Parathyroid adenoma (tissue), 2 donors: ENCODE results near the gene STRN.

ENCODE experiments used
- H2AFZ ChIP-seq: fragments of 300-600 bp; sonication (generic); one replicate; pipeline ENCODE4 v1.7.0; 2017; ENCODE audit warnings: antibody characterized with exemption, mild to moderate bottlenecking
- H3K27ac ChIP-seq: fragments of 300-600 bp; sonication (generic); one replicate; pipeline ENCODE4 v1.7.0; 2017
- H3K27me3 ChIP-seq: fragments of 300-600 bp; sonication (generic); one replicate; pipeline ENCODE4 v1.7.0; 2017; ENCODE audit warnings: low read length; ENCODE audit not compliant: control insufficient read depth, insufficient read depth
- H3K36me3 ChIP-seq: fragments of 300-600 bp; sonication (generic); one replicate; pipeline ENCODE4 v1.7.0; 2017; ENCODE audit warnings: low read length; ENCODE audit not compliant: control insufficient read depth, insufficient read depth
- H3K4me1 ChIP-seq: fragments of 300-600 bp; sonication (generic); one replicate; pipeline ENCODE4 v1.7.0; 2017; ENCODE audit warnings: control low read depth
- H3K4me2 ChIP-seq: fragments of 300-600 bp; sonication (generic); one replicate; pipeline ENCODE4 v1.7.0; 2017; ENCODE audit warnings: low read length
- H3K4me3 ChIP-seq: fragments of 300-600 bp; sonication (generic); one replicate; pipeline ENCODE4 v1.7.0; 2017; ENCODE audit warnings: low read depth, low read length
- H3K79me2 ChIP-seq: fragments of 300-600 bp; sonication (generic); one replicate; pipeline ENCODE4 v1.7.0; 2017; ENCODE audit warnings: control low read depth
- H3K9ac ChIP-seq: fragments of 300-600 bp; sonication (generic); one replicate; pipeline ENCODE4 v1.7.0; 2017; ENCODE audit warnings: mild to moderate bottlenecking
- H3K9me3 ChIP-seq: fragments of 300-600 bp; sonication (generic); one replicate; pipeline ENCODE4 v1.7.0; 2017; ENCODE audit warnings: low read length; ENCODE audit not compliant: control insufficient read depth
- TF ChIP-seq, protein P1 (sequence below): fragments of 300-600 bp; sonication (generic); IDR thresholded peaks from one replicate; pipeline ENCODE4 v1.7.0; 2017; ENCODE audit warnings: antibody characterized with exemption, mild to moderate bottlenecking
- donor health status: primary hyperparathyroidism.

Gene STRN

DNA sequence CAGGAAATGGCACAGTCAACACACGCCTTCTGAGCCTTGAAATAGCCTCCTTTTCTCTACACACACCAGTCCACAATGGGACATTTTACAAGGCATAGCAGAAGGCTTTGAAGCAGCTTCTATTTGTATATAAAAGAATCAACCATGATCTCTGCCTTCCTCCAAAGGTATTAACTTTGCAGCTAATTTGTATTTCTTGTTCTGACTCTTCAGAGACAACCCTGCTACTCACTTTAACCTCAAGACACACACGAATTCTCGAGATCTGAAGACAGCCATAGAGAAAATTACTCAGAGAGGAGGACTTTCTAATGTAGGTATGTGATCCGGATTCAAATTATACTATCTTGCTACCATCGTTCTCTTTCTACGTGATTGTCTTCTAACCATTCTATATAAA is 165.2 kb downstream of the STRN start:
- no peak overlapping the region for H2AFZ ChIP-seq
- H3K27me3 ChIP-seq: no peaks in the 10 kb centered on the region
- TF ChIP-seq, protein P1, sequence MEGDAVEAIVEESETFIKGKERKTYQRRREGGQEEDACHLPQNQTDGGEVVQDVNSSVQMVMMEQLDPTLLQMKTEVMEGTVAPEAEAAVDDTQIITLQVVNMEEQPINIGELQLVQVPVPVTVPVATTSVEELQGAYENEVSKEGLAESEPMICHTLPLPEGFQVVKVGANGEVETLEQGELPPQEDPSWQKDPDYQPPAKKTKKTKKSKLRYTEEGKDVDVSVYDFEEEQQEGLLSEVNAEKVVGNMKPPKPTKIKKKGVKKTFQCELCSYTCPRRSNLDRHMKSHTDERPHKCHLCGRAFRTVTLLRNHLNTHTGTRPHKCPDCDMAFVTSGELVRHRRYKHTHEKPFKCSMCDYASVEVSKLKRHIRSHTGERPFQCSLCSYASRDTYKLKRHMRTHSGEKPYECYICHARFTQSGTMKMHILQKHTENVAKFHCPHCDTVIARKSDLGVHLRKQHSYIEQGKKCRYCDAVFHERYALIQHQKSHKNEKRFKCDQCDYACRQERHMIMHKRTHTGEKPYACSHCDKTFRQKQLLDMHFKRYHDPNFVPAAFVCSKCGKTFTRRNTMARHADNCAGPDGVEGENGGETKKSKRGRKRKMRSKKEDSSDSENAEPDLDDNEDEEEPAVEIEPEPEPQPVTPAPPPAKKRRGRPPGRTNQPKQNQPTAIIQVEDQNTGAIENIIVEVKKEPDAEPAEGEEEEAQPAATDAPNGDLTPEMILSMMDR: no peak
- H3K9me3 ChIP-seq: no peaks in the 10 kb centered on the region
- no peaks in the 10 kb centered on the region for H3K4me1 ChIP-seq
- no peaks in the 10 kb centered on the region for H3K79me2 ChIP-seq
- H3K9ac ChIP-seq: no peak overlapping the region
- H3K36me3 ChIP-seq: no peaks in the 10 kb centered on the region
- H3K27ac ChIP-seq: no peak overlapping the region
- H3K4me3 ChIP-seq: no peak overlapping the region
- no peak overlapping the region for H3K4me2 ChIP-seq

GRCh38 chr2:36800381-36800780 is 166.0 kb downstream of the STRN start:
- no peaks in the 10 kb centered on the region for H3K27me3 ChIP-seq
- no peak overlapping the region for H3K4me3 ChIP-seq
- H3K79me2 ChIP-seq: no peaks in the 10 kb centered on the region
- no peak overlapping the region for H3K4me2 ChIP-seq
- no peak overlapping the region for H2AFZ ChIP-seq
- no peaks in the 10 kb centered on the region for H3K9me3 ChIP-seq
- H3K9ac ChIP-seq: no peak overlapping the region
- TF ChIP-seq, protein P1: no peak
- no peaks in the 10 kb centered on the region for H3K4me1 ChIP-seq
- no peak overlapping the region for H3K27ac ChIP-seq
- H3K36me3 ChIP-seq: no peaks in the 10 kb centered on the region

GRCh38 chr2:36798724-36799123 is 167.6 kb downstream of the STRN start:
- H3K9ac ChIP-seq: no peak overlapping the region
- no peaks in the 10 kb centered on the region for H3K27me3 ChIP-seq
- H3K27ac ChIP-seq: no peak overlapping the region
- no peaks in the 10 kb centered on the region for H3K4me1 ChIP-seq
- TF ChIP-seq, protein P1: no peak
- no peak overlapping the region for H2AFZ ChIP-seq
- no peaks in the 10 kb centered on the region for H3K36me3 ChIP-seq
- no peaks in the 10 kb centered on the region for H3K79me2 ChIP-seq
- H3K9me3 ChIP-seq: no peaks in the 10 kb centered on the region
- H3K4me2 ChIP-seq: no peak overlapping the region
- no peak overlapping the region for H3K4me3 ChIP-seq

GRCh38 chr2:36797324-36798070 is 168.8 kb downstream of the STRN start:
- Histone ChIP-seq H3K9me3 (no peaks in the 10 kb centered on the region), H2AFZ (no peak overlapping the region), H3K27me3 (no peaks in the 10 kb centered on the region), H3K4me2 (no peak overlapping the region), H3K9ac (no peak overlapping the region), H3K27ac (no peak overlapping the region), H3K4me1 (no peaks in the 10 kb centered on the region), H3K36me3 (no peaks in the 10 kb centered on the region), H3K4me3 (no peak overlapping the region), H3K79me2 (no peaks in the 10 kb centered on the region)
- TF ChIP-seq, protein P1: no peak
